Activated CD8-positive, alpha-beta memory T cell treated with anti-CD3 and anti-CD28 coated beads for 36 hours (primary cell): Measurements from ENCODE around the gene GDPD3. TPM values are rescaled to one million over a fixed set of nuclear protein-coding genes. Genes with fewer than 3 reads are reported as not detected.

Experiments
- CTCF ChIA-PET: fragments of 350-600 bp; sonication (Branson Sonifier 250); formaldehyde crosslinking; loops from one replicate; lab custom pipeline; 2021; ENCODE audit warnings: antibody characterized with exemption; lab: Charles Lee
- POLR2A ChIA-PET: fragments of 350-600 bp; sonication (Branson Sonifier 250); formaldehyde crosslinking; loops from one replicate; lab custom pipeline; 2021; ENCODE audit warnings: antibody characterized with exemption; lab: Charles Lee
- total RNA-seq, 2 experiments: library from RNA; stranded (reverse); gene quantifications; one replicate each; pipeline ENCODE4 v1.2.3, GENCODE V29; 2021

Gene GDPD3
- total RNA-seq, 2 experiments from 2014 or later = 3.4 to 4.3 TPM

DNA sequence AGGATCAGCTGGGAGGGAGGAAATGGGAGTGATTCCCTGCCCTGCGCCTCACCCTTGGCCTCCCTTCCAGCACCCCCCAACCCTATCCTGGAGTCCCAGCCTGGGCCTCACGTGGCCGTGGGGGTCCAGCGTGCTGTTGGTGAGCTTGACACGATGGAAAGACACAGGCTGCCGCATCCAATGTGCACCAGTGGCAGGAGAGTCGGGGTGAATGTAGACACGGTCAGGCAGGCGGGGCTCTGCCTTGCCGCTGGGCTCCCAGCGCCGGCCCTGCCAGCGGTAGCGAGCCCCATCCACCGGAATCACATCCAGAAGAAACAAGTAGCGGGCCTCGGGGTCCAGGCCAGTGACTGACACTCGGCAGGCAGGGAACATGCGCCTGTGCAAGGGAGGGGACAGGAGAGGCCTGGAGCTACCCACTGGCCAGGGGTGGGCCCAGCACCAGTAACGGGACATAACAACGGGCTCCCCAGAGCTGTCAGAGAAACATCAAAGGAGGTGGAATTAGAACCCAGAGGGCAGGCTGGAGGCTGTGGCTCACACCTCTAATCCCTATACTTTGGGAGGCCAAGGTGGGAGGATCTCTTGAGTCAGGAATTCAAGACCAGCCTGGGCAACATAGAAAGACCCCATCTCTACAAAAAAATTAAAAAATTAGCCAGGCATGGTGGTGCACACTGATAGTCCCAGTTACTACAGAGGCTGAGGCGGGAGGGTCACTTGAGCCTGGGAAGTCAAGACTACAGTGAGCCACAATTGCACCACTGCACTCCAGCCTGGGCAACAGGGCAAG, 24.3 kb downstream of the GDPD3 start:
- POLR2A ChIA-PET = interaction anchor here (1.2 kb wide), 1 partner anchor 24 kb away, joined by 6 read pairs; the partner anchor contains the start of gene ALDOA
- CTCF ChIA-PET = interaction anchor here (1.6 kb wide), 1 partner anchor 11 kb away, joined by 4 read pairs; no protein-coding TSS in a partner anchor

DNA sequence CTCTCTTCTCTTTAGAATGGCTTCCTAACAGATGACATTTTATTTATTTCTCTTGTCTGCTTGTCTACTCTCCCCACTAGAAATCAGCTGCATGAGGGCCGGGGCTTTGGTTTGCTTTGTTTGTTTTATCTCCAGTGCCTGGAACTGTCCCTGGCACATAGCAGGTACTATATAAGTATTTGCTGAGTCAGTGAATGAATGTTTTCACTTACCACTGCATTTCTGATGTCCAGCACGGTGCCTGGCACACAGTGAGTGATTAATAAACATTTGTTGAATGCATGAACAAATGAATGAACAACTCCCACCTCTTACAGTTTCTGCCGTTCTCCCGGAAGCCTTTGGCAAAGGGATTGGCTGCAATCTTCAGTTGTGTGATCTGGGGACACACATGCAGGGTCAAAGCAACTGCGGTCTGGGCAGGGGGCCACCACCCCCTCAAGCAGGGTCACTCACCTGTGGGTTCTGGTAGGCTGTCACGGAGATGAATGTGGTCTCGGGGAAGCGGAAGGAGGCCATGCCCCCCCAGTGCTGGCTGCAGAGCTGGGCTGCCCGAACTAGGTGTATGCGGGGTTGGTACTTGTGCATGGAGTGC, 25.0 kb downstream of the GDPD3 start:
- ChIA-PET CTCF (no interaction called here), POLR2A (no interaction called here)

DNA sequence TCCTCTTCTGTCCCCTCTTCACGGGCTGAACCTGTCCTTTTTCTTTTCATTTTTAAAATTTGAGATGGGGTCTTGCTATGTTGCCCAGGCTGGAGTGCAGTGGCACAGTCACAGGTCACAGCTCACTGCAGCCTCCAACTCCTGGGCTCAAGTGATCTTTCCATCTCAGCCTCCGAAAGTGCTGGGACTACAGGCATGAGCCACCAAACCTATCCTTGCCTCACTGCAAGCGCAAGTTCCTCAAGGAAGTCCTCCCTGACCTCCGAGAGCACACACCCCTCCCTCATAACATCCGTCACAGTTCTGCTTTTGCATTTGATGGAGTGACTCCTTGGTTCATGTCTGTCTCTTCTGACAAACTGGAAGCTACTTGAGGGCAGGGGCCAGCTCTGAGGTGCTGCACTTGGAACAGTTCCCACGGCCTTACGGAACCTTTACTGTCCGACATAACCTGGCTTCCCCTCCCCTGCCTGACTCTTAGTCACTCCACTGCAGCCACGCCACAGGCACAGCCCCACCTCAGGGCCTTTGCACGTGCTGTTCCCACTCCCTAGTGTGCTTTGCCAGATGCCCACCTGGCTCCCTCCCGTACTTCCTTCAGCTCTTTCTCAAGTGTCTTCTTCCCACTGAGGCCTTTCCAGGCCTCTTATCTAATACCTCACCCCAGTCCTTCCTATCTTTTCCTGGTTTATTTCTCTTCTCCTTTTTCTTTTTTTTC, 26.0 kb downstream of the GDPD3 start:
- CTCF ChIA-PET = interaction anchor here (0.6 kb wide), 1 partner anchor 11 kb away, joined by 4 read pairs; no protein-coding TSS in a partner anchor
- POLR2A ChIA-PET = no interaction called here

DNA sequence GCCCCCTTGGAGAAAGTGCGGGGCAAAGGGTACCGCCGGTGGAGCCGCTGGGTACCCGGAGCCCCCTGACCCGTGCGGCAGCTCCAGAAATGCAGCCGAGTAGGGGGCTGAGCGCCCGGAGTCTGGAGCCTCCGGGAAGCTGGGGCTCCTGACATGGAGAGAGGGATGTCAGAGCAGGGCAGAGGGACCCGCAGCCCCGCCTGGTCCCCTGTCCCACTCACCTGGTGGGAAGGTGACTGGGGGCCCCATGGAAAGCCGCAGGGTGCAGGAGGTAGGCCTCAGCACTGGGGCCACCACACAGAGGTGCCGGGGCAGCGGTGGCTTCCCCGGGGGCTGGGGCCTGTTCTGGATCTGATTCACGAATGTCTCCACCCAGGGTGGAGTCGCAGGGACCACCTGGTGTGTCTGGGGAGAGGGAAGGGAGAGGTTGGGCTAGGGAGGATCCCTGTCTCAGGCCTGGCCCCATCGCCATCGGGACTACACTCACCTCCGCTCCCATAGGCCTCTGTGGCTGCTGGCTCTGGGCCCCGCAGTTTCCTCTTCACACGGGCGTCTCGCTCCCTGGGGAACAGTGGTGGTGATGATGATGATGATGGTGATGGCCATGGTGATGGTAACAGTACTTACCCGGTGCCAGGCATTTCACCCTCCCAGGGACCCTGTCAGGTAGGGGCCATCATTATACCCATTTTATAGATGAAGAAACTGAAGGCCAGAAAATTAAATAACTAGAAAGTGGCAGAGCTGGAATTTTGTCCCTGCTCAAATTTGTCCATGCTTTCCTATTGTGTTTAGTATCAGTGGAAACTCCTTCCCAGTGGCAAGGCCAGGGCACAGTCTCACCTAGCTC, 26.8 kb downstream of the GDPD3 start:
- ChIA-PET POLR2A (no interaction called here), CTCF (no interaction called here)

DNA sequence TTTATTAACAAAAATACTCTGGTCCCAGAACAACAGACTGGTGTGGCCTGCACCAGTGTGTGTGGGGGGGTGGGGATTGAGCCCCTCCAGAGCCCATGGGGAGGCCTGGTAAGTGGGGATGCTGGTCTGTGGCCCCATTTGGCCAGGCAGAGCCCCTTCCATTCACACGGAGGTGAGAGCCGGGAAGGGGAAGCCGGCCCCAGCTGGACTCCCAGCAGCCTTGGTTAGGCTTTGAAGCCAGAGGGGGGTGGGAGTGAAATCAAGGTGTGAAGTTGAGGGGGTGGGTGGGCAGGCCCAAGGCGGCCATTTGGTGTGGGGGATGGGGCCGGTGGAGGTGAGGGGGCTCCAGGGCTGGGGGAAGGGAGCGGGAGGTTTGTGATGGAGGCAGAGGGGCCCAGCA, 27.5 kb downstream of the GDPD3 start:
- ChIA-PET POLR2A (no interaction called here), CTCF (no interaction called here)

DNA sequence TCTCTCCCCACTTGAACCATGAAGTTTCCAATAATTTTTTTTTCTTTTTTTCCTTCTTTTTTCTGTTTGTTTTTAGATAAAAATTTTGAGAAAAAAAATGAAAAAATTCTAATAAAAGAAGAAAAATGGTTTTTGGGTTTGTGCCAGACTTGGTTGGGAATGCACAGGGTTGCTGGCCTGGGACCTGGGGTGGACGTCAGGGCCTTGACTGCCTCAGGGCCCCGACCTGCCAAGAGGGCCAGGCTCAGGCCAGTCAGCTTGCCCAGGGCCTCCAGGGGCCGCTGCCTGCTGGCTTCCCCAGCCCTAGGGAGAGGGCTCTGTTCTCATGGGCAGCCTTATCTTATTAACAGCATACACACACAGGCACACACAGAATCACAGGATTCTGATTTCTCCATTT, 28.1 kb downstream of the GDPD3 start:
- CTCF ChIA-PET = no interaction called here
- POLR2A ChIA-PET = no interaction called here

DNA sequence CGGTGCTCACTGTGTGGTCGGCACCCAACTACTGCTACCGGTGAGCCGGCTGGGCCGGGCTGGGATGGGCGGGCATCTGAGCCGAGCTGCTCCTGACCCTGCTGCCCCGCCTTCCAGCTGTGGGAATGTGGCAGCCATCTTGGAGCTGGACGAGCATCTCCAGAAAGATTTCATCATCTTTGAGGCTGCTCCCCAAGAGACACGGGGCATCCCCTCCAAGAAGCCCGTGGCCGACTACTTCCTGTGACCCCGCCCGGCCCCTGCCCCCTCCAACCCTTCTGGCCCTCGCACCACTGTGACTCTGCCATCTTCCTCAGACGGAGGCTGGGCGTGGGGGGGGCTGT, 28.5 kb downstream of the GDPD3 start:
- POLR2A ChIA-PET = no interaction called here
- CTCF ChIA-PET = no interaction called here

DNA sequence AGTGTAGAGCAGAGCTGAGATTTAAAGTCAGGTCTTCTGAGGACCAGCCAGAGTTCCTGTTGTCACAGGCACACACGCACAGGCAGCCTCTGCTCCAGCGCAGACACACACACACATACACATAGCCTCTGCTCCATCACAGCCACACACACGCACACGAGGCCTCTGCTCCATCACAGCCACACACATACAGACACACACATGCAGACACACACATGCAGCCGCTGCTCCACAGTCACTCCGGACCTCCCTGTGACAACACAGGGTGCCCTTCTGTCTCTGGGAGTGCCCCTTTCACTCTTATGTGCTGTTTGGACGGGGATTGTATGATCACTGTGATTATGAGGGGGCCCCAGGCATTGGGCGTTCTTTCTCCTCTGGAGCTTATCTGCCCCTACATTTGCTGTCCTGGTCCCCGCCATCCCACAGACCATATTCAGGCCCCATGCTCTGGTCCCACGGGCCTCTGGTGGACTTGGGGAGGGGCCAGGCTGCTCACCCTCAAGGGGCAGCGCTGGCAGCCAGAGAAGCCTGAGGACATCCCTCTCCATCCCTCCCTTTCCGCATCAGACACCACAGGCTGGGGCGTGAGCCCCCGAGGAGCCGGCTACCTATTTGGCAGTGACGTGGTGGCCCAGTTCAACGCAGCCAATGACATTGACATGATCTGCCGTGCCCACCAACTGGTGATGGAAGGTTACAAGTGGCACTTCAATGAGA, 29.1 kb downstream of the GDPD3 start:
- POLR2A ChIA-PET = no interaction called here
- CTCF ChIA-PET = no interaction called here

DNA sequence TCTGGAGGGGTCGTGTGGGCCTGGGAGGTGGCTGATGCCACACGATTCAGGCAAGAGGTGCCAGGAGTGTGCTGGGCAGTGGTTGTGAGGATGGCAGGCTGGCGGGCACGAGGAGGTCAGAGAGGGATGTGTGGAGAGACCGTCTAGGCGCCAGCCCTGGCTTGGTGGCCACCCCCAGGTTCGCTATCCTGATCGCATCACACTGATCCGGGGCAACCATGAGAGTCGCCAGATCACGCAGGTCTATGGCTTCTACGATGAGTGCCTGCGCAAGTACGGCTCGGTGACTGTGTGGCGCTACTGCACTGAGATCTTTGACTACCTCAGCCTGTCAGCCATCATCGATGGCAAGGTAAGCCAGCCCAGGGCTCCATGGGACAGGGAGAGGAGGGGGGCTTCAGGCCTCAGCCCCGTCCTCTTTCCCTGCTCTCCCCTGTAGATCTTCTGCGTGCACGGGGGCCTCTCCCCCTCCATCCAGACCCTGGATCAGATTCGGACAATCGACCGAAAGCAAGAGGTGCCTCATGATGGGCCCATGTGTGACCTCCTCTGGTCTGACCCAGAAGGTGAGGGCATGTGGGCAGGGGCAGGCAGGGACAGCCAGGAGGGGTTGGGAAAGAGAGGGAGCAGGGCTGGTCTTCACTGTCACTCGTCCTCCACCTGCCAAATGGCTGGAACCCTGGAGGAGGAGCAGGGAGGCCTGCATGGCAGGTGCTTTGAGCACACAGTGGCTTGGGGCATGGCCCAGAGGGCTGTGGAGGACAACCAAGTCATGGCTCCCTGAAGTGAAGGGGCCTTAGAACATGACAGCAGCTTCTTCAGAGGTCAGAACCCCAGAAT, 29.9 kb downstream of the GDPD3 start:
- ChIA-PET POLR2A (no interaction called here), CTCF (interaction anchor here (1.3 kb wide), 1 partner anchor 9 kb away, joined by 5 read pairs; no protein-coding TSS in a partner anchor)

DNA sequence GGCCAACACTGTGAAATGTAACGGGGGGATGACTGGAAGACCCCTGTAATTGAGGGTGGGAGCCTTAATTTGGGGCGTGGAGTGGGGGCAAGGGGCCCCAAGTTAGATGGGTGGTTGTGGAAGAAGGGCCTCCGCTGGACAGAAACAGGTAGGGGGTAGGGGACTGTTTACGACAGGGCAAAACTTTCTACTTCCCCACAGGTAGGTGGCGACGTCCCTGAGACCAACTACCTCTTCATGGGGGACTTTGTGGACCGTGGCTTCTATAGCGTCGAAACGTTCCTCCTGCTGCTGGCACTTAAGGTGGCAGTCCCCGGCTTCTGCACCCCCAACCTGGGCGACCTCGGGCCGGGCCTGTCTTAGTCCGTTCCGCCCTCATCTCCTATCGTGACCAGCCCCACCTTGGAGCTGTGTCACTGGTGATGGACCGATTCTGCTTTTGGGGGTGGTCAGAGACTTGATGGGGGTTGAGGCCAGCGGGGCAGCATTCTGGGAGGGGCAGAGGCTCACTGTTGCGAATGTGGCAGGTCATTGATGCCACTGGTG, 30.7 kb downstream of the GDPD3 start:
- POLR2A ChIA-PET = no interaction called here

DNA sequence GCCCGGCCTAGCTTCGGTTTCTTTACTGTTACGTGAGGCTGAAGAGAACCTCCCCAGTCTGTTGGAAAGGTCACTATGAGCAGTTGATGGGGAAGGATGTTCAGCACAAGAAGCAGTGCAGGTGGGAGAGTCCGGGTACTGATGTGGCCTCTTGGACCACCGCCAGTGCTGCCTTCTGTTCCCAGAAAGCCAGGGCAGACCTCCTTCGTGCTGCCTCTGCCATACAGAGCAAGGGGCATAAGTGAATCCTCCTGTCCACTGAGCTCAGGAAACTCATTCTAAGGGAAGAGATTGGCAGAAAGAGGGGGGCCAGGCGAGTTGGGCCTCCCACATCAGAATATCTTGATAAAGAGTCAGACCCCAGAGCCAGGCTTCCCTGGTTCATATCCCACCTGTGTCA, 33.9 kb downstream of the GDPD3 start:
- ChIA-PET CTCF (interaction anchor here (1.0 to 1.4 kb wide), 2 partner anchors 13 to 24 kb away, joined by 3 read pairs; partner anchors contain the start of gene TBX6), POLR2A (interaction anchor here (1.3 kb wide), 1 partner anchor 11 kb away, joined by 3 read pairs; no protein-coding TSS in a partner anchor)

More for the DNA sequence above, 30.7 kb downstream of the GDPD3 start:
- CTCF ChIA-PET = interaction anchor here (0.7 to 1.3 kb wide), 2 partner anchors 9 to 10 kb away, joined by 3 to 5 read pairs; partner anchors contain the start of gene TBX6

DNA sequence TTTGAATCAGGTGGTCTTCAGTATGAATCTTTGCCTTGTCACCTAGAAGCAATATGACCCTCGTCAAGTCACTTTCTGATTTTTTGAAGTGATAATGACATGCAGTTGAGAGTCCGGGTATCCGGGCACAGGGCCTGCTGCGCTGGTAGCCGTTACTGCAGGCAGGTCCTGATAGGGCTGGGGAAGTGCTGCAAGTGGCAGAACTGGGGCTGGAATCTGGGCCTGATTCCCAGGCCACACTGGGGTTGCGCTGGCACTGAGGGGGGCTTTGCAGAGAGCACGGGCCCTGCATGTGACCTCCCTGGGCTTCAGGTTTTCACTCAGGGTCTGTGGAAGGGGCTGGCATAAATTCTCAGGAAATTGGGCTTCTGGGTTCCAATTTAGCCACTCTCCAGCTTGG, 34.6 kb downstream of the GDPD3 start:
- CTCF ChIA-PET = interaction anchor here (1.3 to 3.1 kb wide), 3 partner anchors 11 to 24 kb away, joined by 3 to 25 read pairs (median 4); partner anchors contain the start of gene TBX6
- POLR2A ChIA-PET = interaction anchor here (1.3 to 5.0 kb wide), 3 partner anchors 11 to 13 kb away, joined by 3 to 28 read pairs (median 4); partner anchors contain the start of genes ALDOA and TBX6

DNA sequence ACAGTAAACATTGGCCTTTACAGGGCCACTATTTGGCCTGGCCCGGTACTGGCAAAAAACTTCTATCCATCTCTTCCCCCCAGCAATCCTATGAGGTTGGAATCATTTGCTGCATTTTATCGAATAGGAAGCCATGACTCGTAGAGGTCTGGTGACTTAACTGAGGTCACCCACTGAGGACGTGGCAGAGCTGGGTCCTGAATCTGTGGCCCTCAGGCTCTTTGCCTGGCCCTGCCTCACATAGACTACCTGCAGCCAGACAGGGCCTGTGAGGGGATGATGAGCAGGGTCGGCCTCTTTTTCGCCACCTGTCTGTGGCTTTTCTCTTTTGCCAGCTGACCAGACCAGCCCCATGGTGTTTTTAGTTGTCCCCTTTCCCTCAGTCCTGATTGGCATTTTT, 35.7 kb downstream of the GDPD3 start:
- ChIA-PET POLR2A (interaction anchor here (0.6 to 5.0 kb wide), 3 partner anchors 12 to 369 kb away, joined by 4 to 28 read pairs (median 12); partner anchors contain the start of genes ALDOA and TBX6), CTCF (interaction anchor here (0.8 to 3.1 kb wide), 3 partner anchors 13 to 15 kb away, joined by 3 to 25 read pairs (median 4); partner anchors contain the start of gene TBX6)

DNA sequence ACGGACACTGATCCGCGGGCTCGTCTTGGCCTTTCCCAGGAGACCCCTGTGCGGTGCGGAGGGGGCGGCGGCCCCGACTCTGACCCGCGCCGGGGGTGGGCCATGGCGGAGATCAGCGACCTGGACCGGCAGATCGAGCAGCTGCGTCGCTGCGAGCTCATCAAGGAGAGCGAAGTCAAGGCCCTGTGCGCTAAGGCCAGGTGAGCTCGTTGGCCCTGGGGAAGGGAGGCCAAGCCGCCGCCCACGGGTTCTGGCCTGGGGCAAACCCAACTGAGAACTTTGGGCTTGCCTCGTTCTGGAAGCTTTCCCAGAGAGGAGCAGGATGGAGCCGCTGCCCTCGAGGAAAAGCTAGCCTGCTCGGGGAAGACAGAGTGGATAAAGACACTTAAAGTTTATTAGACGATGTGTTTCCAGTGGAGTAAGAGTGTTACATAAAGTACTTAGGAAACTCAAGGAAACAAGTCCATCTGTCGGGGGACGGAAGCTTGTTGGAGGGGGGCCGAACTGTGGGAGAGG, 37.0 kb downstream of the GDPD3 start:
- POLR2A ChIA-PET = interaction anchor here (1.0 to 5.0 kb wide), 3 partner anchors 10 to 16 kb away, joined by 3 to 28 read pairs (median 3); partner anchors contain the start of genes ALDOA and TBX6
- CTCF ChIA-PET = interaction anchor here (0.6 to 3.1 kb wide), 6 partner anchors 11 to 582 kb away, joined by 3 to 25 read pairs (median 3); partner anchors contain the start of genes FBRS and TBX6

DNA sequence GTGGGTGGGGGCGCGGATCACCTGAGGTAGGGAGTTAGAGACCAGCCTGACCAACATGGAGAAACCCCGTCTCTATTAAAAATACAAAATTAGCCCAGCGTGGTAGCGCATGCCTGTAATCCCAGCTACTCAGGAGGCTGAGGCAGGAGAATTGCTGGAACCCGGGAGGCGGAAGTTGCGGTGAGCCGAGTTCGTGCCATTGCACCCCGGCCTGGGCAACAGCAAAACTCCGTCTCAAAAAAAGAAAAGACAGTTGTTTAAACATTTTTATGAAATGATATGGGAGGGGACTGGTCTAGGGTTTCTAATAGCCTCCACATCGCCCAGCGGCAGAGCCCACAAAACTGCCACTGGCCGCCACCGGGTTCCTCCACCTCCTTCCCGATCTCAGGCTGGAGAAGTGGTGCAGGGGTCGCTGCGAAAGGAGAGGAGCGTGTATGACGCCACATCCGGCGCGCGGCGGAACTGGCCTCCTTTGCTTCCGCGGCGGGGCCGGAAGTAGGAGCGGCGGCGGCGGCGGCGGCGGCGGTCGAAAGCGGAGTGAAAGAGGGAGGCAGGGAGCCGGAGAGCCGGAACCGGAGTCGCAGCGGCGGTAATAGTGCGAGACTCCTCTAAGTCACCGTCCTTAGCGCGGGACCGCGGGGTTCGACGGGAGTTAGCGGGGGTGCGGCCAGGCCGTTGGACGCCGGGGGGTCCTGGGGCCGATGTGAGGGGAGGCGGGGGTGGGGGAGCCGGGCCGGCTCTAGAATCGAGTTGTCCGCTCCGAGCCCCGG, 37.6 kb downstream of the GDPD3 start, which contains the start of gene PPP4C:
Gene PPP4C (plus strand): TSS at position 492 of the 773 bp plus-strand sequence. CDS start 384 bp downstream, outside the sequence.
- CTCF ChIA-PET = interaction anchor here (0.7 to 3.1 kb wide), 5 partner anchors 10 to 20 kb away, joined by 3 to 25 read pairs (median 3); partner anchors contain the start of gene TBX6
- POLR2A ChIA-PET = interaction anchor here (1.0 to 5.0 kb wide), 4 partner anchors 10 to 17 kb away, joined by 3 to 28 read pairs (median 3); partner anchors contain the start of genes ALDOA and TBX6
